ENCODE measurements around the gene TRMT112.

TRMT112 gene

GRCh38 chr11:64317325-64317960, at the start of gene TRMT112:
Gene TRMT112 (minus strand): TSS chr11:64317559. CDS start chr11:64317526, 33 bp downstream.
- peak within 1 kb of the TSS; percentile 95 for H3K4me3 ChIP-seq (ENCODE audit: low read depth, low read length)

- no peak overlapping the region for H3K4me3 ChIP-seq (ENCODE audit: low read depth, low read length)
Observed at GRCh38 chr11:64366751-64367150, 49.4 kb upstream of the TRMT112 start.

- no peak overlapping the region for H3K4me3 ChIP-seq (ENCODE audit: low read depth, low read length)
Observed at GRCh38 chr11:64364911-64365310, 47.6 kb upstream of the TRMT112 start.

GRCh38 chr11:64364435-64364834, 47.1 kb upstream of the TRMT112 start:
- H3K4me3 ChIP-seq (ENCODE audit: low read depth, low read length), result no peak overlapping the region

- no peak overlapping the region for H3K4me3 ChIP-seq (ENCODE audit: low read depth, low read length)
Observed at GRCh38 chr11:64362339-64362738, 45.0 kb upstream of the TRMT112 start.

- no peak overlapping the region for H3K4me3 ChIP-seq (ENCODE audit: low read depth, low read length)
Observed at GRCh38 chr11:64361659-64362058, 44.3 kb upstream of the TRMT112 start.

GRCh38 chr11:64360448-64360921, 43.1 kb upstream of the TRMT112 start:
- H3K4me3 ChIP-seq (ENCODE audit: low read depth, low read length), result no peak overlapping the region

GRCh38 chr11:64359712-64360445, 42.5 kb upstream of the TRMT112 start:
- peak overlapping the region; percentile 74 for H3K4me3 ChIP-seq (ENCODE audit: low read depth, low read length)

- peak within 1 kb of the TSS; percentile 74 for H3K4me3 ChIP-seq (ENCODE audit: low read depth, low read length)
Observed at GRCh38 chr11:64358907-64359711, 41.8 kb upstream of the TRMT112 start, which contains the start of gene RPS6KA4. Gene RPS6KA4 (plus strand): TSS chr11:64359162. CDS start chr11:64359236, 74 bp downstream.

GRCh38 chr11:64358536-64358906, 41.2 kb upstream of the TRMT112 start:
- H3K4me3 ChIP-seq (ENCODE audit: low read depth, low read length), result peak overlapping the region; percentile 74

- H3K4me3 ChIP-seq (ENCODE audit: low read depth, low read length), result no peak overlapping the region
Observed at GRCh38 chr11:64357904-64358535, 40.7 kb upstream of the TRMT112 start.

GRCh38 chr11:64357446-64357845, 40.1 kb upstream of the TRMT112 start:
- H3K4me3 ChIP-seq (ENCODE audit: low read depth, low read length), result no peak overlapping the region

GRCh38 chr11:64356498-64357411, 39.4 kb upstream of the TRMT112 start:
- H3K4me3 ChIP-seq (ENCODE audit: low read depth, low read length), result no peak overlapping the region

GRCh38 chr11:64355078-64355940, 38.0 kb upstream of the TRMT112 start:
- no peak overlapping the region for H3K4me3 ChIP-seq (ENCODE audit: low read depth, low read length)

GRCh38 chr11:64353715-64354506, 36.6 kb upstream of the TRMT112 start:
- H3K4me3 ChIP-seq (ENCODE audit: low read depth, low read length), result no peak overlapping the region

GRCh38 chr11:64352995-64353714, 35.8 kb upstream of the TRMT112 start:
- H3K4me3 ChIP-seq (ENCODE audit: low read depth, low read length), result no peak overlapping the region
